ENCODE measurements around the gene PRICKLE4.

The PRICKLE4 gene

GRCh38 chr6:41815587-41815986 lies 35.0 kb downstream of the PRICKLE4 start:
- TF ChIP-seq EZH2phosphoT487 (IDR thresholded peaks at IDR 0.05; ENCODE audit: borderline replicate concordance): no peak
- TF ChIP-seq CTCF (conservative IDR thresholded peaks at IDR 0.05; ENCODE audit: low read length): no peak
- no peaks in the 10 kb centered on the region for H3F3A ChIP-seq (ENCODE audit: low read depth)

GRCh38 chr6:41818271-41819054 lies 37.9 kb downstream of the PRICKLE4 start:
- H3K4me3 ChIP-seq (ENCODE audit: low read length, poor library complexity, severe bottlenecking): no peak overlapping the region
- H3K27me3 ChIP-seq (ENCODE audit: insufficient read depth, low read length, poor library complexity, severe bottlenecking): no peaks in the 10 kb centered on the region
- H3K9me3 ChIP-seq (ENCODE audit: insufficient read depth, low read depth, low read length): no peaks in the 10 kb centered on the region
- no peaks in the 10 kb centered on the region for H4K20me1 ChIP-seq (ENCODE audit: insufficient read depth, low read length, poor library complexity, severe bottlenecking)
- H3K4me1 ChIP-seq (ENCODE audit: insufficient read depth, low read length, poor library complexity, severe bottlenecking): no peaks in the 10 kb centered on the region
- H3K79me2 ChIP-seq (ENCODE audit: insufficient read depth, low read length): no peaks in the 10 kb centered on the region
- no peaks in the 10 kb centered on the region for H3K9me2 ChIP-seq (replicated peaks; ENCODE audit: low read depth, low read length)
- no peak overlapping the region for H3K4me2 ChIP-seq (ENCODE audit: low read depth, low read length, poor library complexity, severe bottlenecking)
- H3K9ac ChIP-seq (ENCODE audit: low read depth, low read length, poor library complexity, severe bottlenecking): no peak overlapping the region
- H2AFZ ChIP-seq (ENCODE audit: low read length): no peak overlapping the region
- no peaks in the 10 kb centered on the region for H3F3A ChIP-seq (ENCODE audit: low read depth)
- TF ChIP-seq EZH2phosphoT487 (IDR thresholded peaks at IDR 0.05; ENCODE audit: borderline replicate concordance): no peak
- H3K36me3 ChIP-seq (ENCODE audit: insufficient read depth, low read length): peaks cover 3% of the 10 kb centered on the region; the same call in 1 of the 2 replicates

More at GRCh38 chr6:41815587-41815986, 35.0 kb downstream of the PRICKLE4 start:
- no peak overlapping the region for H2AFZ ChIP-seq (ENCODE audit: low read length)
- no peaks in the 10 kb centered on the region; the same call in 1 of the 2 replicates for H3K36me3 ChIP-seq (ENCODE audit: insufficient read depth, low read length)
- H3K4me1 ChIP-seq (ENCODE audit: insufficient read depth, low read length, poor library complexity, severe bottlenecking): no peaks in the 10 kb centered on the region
- H3K9me3 ChIP-seq (ENCODE audit: insufficient read depth, low read depth, low read length): no peaks in the 10 kb centered on the region
- no peaks in the 10 kb centered on the region for H3K27me3 ChIP-seq (ENCODE audit: insufficient read depth, low read length, poor library complexity, severe bottlenecking)
- no peak overlapping the region for H3K4me2 ChIP-seq (ENCODE audit: low read depth, low read length, poor library complexity, severe bottlenecking)
- H3K4me3 ChIP-seq (ENCODE audit: low read length, poor library complexity, severe bottlenecking): no peak overlapping the region
- no peaks in the 10 kb centered on the region for H3K9me2 ChIP-seq (replicated peaks; ENCODE audit: low read depth, low read length)
- H4K20me1 ChIP-seq (ENCODE audit: insufficient read depth, low read length, poor library complexity, severe bottlenecking): no peaks in the 10 kb centered on the region
- no peaks in the 10 kb centered on the region for H3K79me2 ChIP-seq (ENCODE audit: insufficient read depth, low read length)
- no peak overlapping the region for H3K9ac ChIP-seq (ENCODE audit: low read depth, low read length, poor library complexity, severe bottlenecking)

GRCh38 chr6:41821266-41821665 lies 40.7 kb downstream of the PRICKLE4 start:
- no peak overlapping the region for H3K9ac ChIP-seq (ENCODE audit: low read depth, low read length, poor library complexity, severe bottlenecking)
- H3K79me2 ChIP-seq (ENCODE audit: insufficient read depth, low read length): no peaks in the 10 kb centered on the region
- H3K27me3 ChIP-seq (ENCODE audit: insufficient read depth, low read length, poor library complexity, severe bottlenecking): no peaks in the 10 kb centered on the region
- H3K9me2 ChIP-seq (replicated peaks; ENCODE audit: low read depth, low read length): no peaks in the 10 kb centered on the region
- H3K4me1 ChIP-seq (ENCODE audit: insufficient read depth, low read length, poor library complexity, severe bottlenecking): no peaks in the 10 kb centered on the region
- no peaks in the 10 kb centered on the region for H4K20me1 ChIP-seq (ENCODE audit: insufficient read depth, low read length, poor library complexity, severe bottlenecking)
- peaks cover 3% of the 10 kb centered on the region; the same call in 1 of the 2 replicates for H3K36me3 ChIP-seq (ENCODE audit: insufficient read depth, low read length)
- H2AFZ ChIP-seq (ENCODE audit: low read length): no peak overlapping the region
- H3F3A ChIP-seq (ENCODE audit: low read depth): no peaks in the 10 kb centered on the region
- H3K9me3 ChIP-seq (ENCODE audit: insufficient read depth, low read depth, low read length): no peaks in the 10 kb centered on the region
- no peak for TF ChIP-seq EZH2phosphoT487 (IDR thresholded peaks at IDR 0.05; ENCODE audit: borderline replicate concordance)
- no peak for TF ChIP-seq CTCF (conservative IDR thresholded peaks at IDR 0.05; ENCODE audit: low read length)
- no peak overlapping the region for H3K4me3 ChIP-seq (ENCODE audit: low read length, poor library complexity, severe bottlenecking)
- H3K4me2 ChIP-seq (ENCODE audit: low read depth, low read length, poor library complexity, severe bottlenecking): no peak overlapping the region
